Ascending aorta (tissue), 2 donors: Measurements from ENCODE around the gene PCDHA11. TPM values are rescaled to one million over a fixed set of nuclear protein-coding genes. Genes with fewer than 3 reads are reported as not detected.
A peak's percentile ranks its signal among the peaks of the same experiment; 100 is the strongest.
"Not testable (repeated sequence)": the region's sequence is repeated elsewhere in the genome, so short reads cannot be mapped to it uniquely, and the experiment has no call there.

Experiments
- DNase-seq, 2 donors: peaks; one replicate each; pipeline ENCODE4 v3.0.0-alpha.2; 2019; ENCODE audit warnings: low spot score in 2 of 2
- H3K27ac ChIP-seq, 2 donors: fragments of 200-600 bp; sonication (generic); one replicate each; pipeline ENCODE4 v1.5.1; 2016 to 2017; ENCODE audit warnings: mild to moderate bottlenecking in 1 of 2
- H3K27me3 ChIP-seq: fragments of 200-600 bp; sonication (generic); one replicate; pipeline ENCODE4 v1.5.1; 2017
- H3K36me3 ChIP-seq, 2 donors: fragments of 200-600 bp; sonication (generic); one replicate each; pipeline ENCODE4 v1.5.1; 2016
- H3K4me1 ChIP-seq, 2 donors: fragments of 200-600 bp; sonication (generic); one replicate each; pipeline ENCODE4 v1.5.1; 2016 to 2017; ENCODE audit warnings: mild to moderate bottlenecking in 1 of 2
- H3K4me3 ChIP-seq, 2 donors: fragments of 200-600 bp; sonication (generic); one replicate each; pipeline ENCODE4 v1.5.1; 2016 to 2017; ENCODE audit warnings: mild to moderate bottlenecking in 1 of 2
- H3K9me3 ChIP-seq, 2 donors: fragments of 200-600 bp; sonication (generic); one replicate each; pipeline ENCODE4 v1.5.1; 2016
- intact Hi-C: fragments of 100-400 bp; cut with DNase I; formaldehyde crosslinking; loops from one replicate; pipeline ENCODE4 v1.15.1; 2023
- total RNA-seq: library from RNA; depleted of rRNA; stranded (reverse); fragments of >200 nt; gene quantifications from one replicate; pipeline ENCODE4 v1.1.0, GENCODE V29; 2016
- TF ChIP-seq, protein P1 (sequence below), 3 experiments: fragments of 200-600 bp in 2 of 3; fragments of 450-650 bp in 1 of 3; sonication (generic) in 2 of 3; IDR thresholded peaks; one replicate each; pipeline ENCODE4 v1.5.1; 2016 to 2019; ENCODE audit warnings: antibody characterized with exemption in 3 of 3, mild to moderate bottlenecking in 1 of 3, moderate library complexity in 1 of 3

PCDHA11 gene
- total RNA-seq = not detected

GRCh38 chr5:140868721-140869554 lies at the start of gene PCDHA11:
PCDHA11 (plus strand) TSS chr5:140868957; CDS start chr5:140869104, 147 bp downstream.
- no peak within 1 kb of the TSS for H3K27ac ChIP-seq
- peaks cover 8 to 42% of the 10 kb centered on the region in 2 donors for H3K9me3 ChIP-seq
- H3K36me3 ChIP-seq = no peaks in the 10 kb centered on the region
- H3K27me3 ChIP-seq = no peaks in the 10 kb centered on the region
- no peak within 1 kb of the TSS for H3K4me3 ChIP-seq
- intact Hi-C loops = no loop called here
- no peaks in the 10 kb centered on the region for H3K4me1 ChIP-seq
- TF ChIP-seq, protein P1, sequence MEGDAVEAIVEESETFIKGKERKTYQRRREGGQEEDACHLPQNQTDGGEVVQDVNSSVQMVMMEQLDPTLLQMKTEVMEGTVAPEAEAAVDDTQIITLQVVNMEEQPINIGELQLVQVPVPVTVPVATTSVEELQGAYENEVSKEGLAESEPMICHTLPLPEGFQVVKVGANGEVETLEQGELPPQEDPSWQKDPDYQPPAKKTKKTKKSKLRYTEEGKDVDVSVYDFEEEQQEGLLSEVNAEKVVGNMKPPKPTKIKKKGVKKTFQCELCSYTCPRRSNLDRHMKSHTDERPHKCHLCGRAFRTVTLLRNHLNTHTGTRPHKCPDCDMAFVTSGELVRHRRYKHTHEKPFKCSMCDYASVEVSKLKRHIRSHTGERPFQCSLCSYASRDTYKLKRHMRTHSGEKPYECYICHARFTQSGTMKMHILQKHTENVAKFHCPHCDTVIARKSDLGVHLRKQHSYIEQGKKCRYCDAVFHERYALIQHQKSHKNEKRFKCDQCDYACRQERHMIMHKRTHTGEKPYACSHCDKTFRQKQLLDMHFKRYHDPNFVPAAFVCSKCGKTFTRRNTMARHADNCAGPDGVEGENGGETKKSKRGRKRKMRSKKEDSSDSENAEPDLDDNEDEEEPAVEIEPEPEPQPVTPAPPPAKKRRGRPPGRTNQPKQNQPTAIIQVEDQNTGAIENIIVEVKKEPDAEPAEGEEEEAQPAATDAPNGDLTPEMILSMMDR (IDR thresholded peaks at IDR 0.05) = no peak
- no peak for DNase-seq

DNA sequence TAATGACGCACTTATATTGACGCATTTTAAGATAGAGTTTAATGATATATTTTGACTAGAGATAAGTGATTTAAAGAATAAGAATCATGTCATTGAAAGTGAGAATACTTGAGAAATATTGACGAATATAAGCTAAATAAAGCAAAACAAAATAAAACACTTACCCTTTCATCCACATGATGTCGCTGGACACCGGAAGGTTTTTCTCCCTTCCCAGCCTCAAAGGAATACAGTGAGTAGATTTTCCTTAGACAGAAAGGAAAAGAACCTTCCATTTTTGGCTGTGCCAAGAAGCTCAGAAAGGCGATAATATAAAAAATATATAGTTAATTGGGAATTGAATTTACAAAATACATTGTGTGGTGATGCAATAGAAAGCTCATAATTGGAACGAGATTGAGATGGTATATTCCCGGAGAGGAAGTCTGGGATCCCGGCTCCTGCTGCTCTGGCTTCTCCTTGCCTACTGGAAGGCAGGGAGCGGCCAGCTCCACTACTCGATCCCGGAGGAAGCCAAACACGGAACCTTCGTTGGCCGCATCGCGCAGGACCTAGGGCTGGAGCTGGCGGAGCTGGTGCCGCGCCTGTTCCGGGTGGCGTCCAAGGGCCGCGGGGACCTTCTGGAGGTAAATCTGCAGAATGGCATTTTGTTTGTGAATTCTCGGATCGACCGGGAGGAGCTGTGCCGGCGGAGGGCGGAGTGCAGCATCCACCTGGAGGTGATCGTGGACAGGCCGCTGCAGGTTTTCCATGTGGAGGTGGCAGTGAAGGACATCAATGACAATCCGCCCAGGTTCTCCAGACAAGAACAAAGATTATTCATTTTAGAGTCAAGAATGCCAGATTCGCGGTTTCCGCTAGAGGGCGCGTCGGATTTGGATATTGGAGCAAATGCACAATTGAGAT lies 47.1 kb upstream of the PCDHA11 start, which contains the start of gene PCDHA5:
Gene PCDHA5, plus strand, starts transcription at position 239 of the 906 bp plus-strand sequence.
- TF ChIP-seq, protein P1 (IDR thresholded peaks at IDR 0.05) = no peak
- Histone ChIP-seq H3K4me3 (peak within 1 kb of the TSS in 1 of 2 donors; percentile 8), H3K27ac (no peak within 1 kb of the TSS), H3K4me1 (no peaks in the 10 kb centered on the region), H3K27me3 (no peaks in the 10 kb centered on the region), H3K36me3 (no peaks in the 10 kb centered on the region), H3K9me3 (peaks cover 12 to 42% of the 10 kb centered on the region in 2 donors)
- intact Hi-C loops = no loop called here
- DNase-seq = no peak

- no peak for DNase-seq
- TF ChIP-seq, protein P1 (IDR thresholded peaks at IDR 0.05) = no peak
- intact Hi-C loops = no loop called here
- Histone ChIP-seq H3K4me1 (no peaks in the 10 kb centered on the region), H3K4me3 (no peak overlapping the region), H3K27me3 (no peaks in the 10 kb centered on the region), H3K36me3 (no peaks in the 10 kb centered on the region), H3K9me3 (peaks cover 10 to 40% of the 10 kb centered on the region in 2 donors), H3K27ac (no peak overlapping the region)
Measured at GRCh38 chr5:140822281-140822629, 46.5 kb upstream of the PCDHA11 start.

- H3K4me3 ChIP-seq, H3K27me3 ChIP-seq, H3K27ac ChIP-seq, DNase-seq, H3K4me1 ChIP-seq, intact Hi-C loops, H3K36me3 ChIP-seq: not testable (repeated sequence)
- peaks cover 12 to 40% of the 10 kb centered on the region in 2 donors for H3K9me3 ChIP-seq
Measured at GRCh38 chr5:140822969-140823368, 45.8 kb upstream of the PCDHA11 start.

GRCh38 chr5:140823475-140823874 lies 45.3 kb upstream of the PCDHA11 start:
- no peak for DNase-seq

More at GRCh38 chr5:140823475-140823874, 45.3 kb upstream of the PCDHA11 start:
- H3K9me3 ChIP-seq = peaks cover 17 to 43% of the 10 kb centered on the region in 2 donors
- H3K4me1 ChIP-seq = no peaks in the 10 kb centered on the region
- no peaks in the 10 kb centered on the region for H3K27me3 ChIP-seq
- H3K36me3 ChIP-seq = no peaks in the 10 kb centered on the region
- no peak overlapping the region for H3K4me3 ChIP-seq
- intact Hi-C loops = no loop called here
- H3K27ac ChIP-seq = no peak overlapping the region
- TF ChIP-seq, protein P1 (IDR thresholded peaks at IDR 0.05) = no peak
